Activated CD4-positive, alpha-beta T cell treated with anti-CD3 and anti-CD28 coated beads, Interleukin-2, amount 50 U/mL, for 1 hour (primary cell): Measurements from ENCODE around the gene MARCHF9.

ENCODE experiments used
- DNase-seq: peaks from one replicate; pipeline ENCODE4 v3.0.0-alpha.2; 2020

MARCHF9 gene

GRCh38 chr12:57807285-57807684 lies 52.4 kb downstream of the MARCHF9 start:
- no peak for DNase-seq

- no peak for DNase-seq
These were observed 53.4 kb downstream of the MARCHF9 start for GRCh38 chr12:57808351-57808750.

GRCh38 chr12:57809425-57809824 lies 54.5 kb downstream of the MARCHF9 start:
- DNase-seq, result no peak
